Mesendoderm (in vitro differentiated cells): ENCODE data around the gene CLDN15.

ENCODE experiments used
- DNase-seq: peaks from one replicate; pipeline ENCODE4 v3.0.0; 2013
- H2AK5ac ChIP-seq: 2 replicates; pipeline ENCODE4 v1.6.1; 2013; ENCODE audit warnings: low read length, inconsistent platforms
- H2BK120ac ChIP-seq: 2 replicates; pipeline ENCODE4 v1.6.1; 2013; ENCODE audit warnings: low read depth, mild to moderate bottlenecking, low read length, moderate library complexity, mixed read lengths
- H2BK15ac ChIP-seq: replicated peaks from 2 replicates; pipeline ENCODE4 v1.6.1; 2013; ENCODE audit warnings: low read depth, mild to moderate bottlenecking, moderate library complexity
- H2BK5ac ChIP-seq: 2 replicates; pipeline ENCODE4 v1.6.1; 2013; ENCODE audit warnings: low read length, inconsistent platforms
- H3K18ac ChIP-seq: 2 replicates; pipeline ENCODE4 v1.6.1; 2013; ENCODE audit warnings: mild to moderate bottlenecking, low read length, mixed read lengths
- H3K23ac ChIP-seq: one replicate; pipeline ENCODE4 v1.6.1; 2013; ENCODE audit warnings: low read length
- H3K27ac ChIP-seq: 2 replicates; pipeline ENCODE4 v1.5.1; 2013; ENCODE audit warnings: low read depth, mild to moderate bottlenecking, inconsistent platforms, low read length, moderate library complexity
- H3K27me3 ChIP-seq: 2 replicates; pipeline ENCODE4 v1.6.1; 2013; ENCODE audit warnings: low read length, control low read depth, mild to moderate bottlenecking, inconsistent platforms; ENCODE audit not compliant: insufficient read depth, poor library complexity
- H3K36me3 ChIP-seq: 2 replicates; pipeline ENCODE4 v1.6.1; 2013; ENCODE audit warnings: low read length, inconsistent platforms; ENCODE audit not compliant: control insufficient read depth, insufficient read depth
- H3K4ac ChIP-seq: one replicate; pipeline ENCODE4 v1.6.1; 2013; ENCODE audit warnings: low read depth, mild to moderate bottlenecking, low read length, moderate library complexity
- H3K4me1 ChIP-seq: 2 replicates; pipeline ENCODE4 v1.6.1; 2013; ENCODE audit warnings: low read depth, low read length, inconsistent platforms; ENCODE audit not compliant: control insufficient read depth
- H3K4me2 ChIP-seq: 2 replicates; pipeline ENCODE4 v1.6.1; 2013; ENCODE audit warnings: low read length
- H3K4me3 ChIP-seq: 2 replicates; pipeline ENCODE4 v1.5.1; 2013; ENCODE audit warnings: mild to moderate bottlenecking, low read length
- H3K56ac ChIP-seq: one replicate; pipeline ENCODE4 v1.6.1; 2013; ENCODE audit warnings: low read length
- H3K79me1 ChIP-seq: 2 replicates; pipeline ENCODE4 v1.6.1; 2013; ENCODE audit warnings: low read length, inconsistent platforms
- H3K79me2 ChIP-seq: 2 replicates; pipeline ENCODE4 v1.6.1; 2013; ENCODE audit warnings: mild to moderate bottlenecking, low read length; ENCODE audit not compliant: control insufficient read depth, insufficient read depth
- H3K9ac ChIP-seq: 2 replicates; pipeline ENCODE4 v1.6.1; 2013; ENCODE audit warnings: low read length, inconsistent platforms
- H4K5ac ChIP-seq: one replicate; pipeline ENCODE4 v1.6.1; 2013; ENCODE audit warnings: low read length
- H4K8ac ChIP-seq: one replicate; pipeline ENCODE4 v1.6.1; 2013; ENCODE audit warnings: low read depth, mild to moderate bottlenecking, control low read depth, low read length, moderate library complexity
- WGBS: extraction: QIAGEN DNeasy Blood & Tissue Kit; methylation state at CpG from one replicate; pipeline ENCODE4 v1.1.7; 2013; ENCODE audit warnings: low lambda C conversion rate, missing lambda C conversion rate; ENCODE audit not compliant: insufficient coverage; ENCODE audit errors: extremely low coverage; 5-methylcytosine and 5-hydroxymethylcytosine counted together

The CLDN15 gene

DNA sequence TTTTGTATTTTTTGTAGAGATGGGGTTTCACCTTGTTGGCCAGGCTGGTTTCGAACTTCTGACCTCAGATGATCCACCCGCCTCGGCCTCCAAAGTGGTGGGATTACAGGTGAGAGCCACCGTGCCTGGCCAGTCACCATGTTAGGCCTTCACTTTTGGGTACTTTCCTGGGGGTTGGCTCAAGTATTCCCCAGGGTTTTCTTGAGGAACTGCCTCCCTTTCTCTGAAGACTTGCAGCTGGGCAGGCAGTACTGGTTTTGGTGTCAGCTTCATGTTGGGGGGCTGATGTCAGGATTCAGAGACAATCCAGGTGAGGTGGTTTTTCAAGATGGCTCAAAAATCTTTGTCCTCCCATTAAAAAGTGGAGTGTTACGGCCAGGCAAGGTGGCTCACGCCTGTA lies 12.0 kb downstream of the CLDN15 start:
- Histone ChIP-seq H3K56ac (no peak overlapping the region), H3K27me3 (no peaks in the 10 kb centered on the region), H4K5ac (no peak overlapping the region), H3K4me1 (no peaks in the 10 kb centered on the region), H2BK120ac (no peak overlapping the region), H4K8ac (no peak overlapping the region), H3K79me2 (no peaks in the 10 kb centered on the region), H2BK5ac (no peak overlapping the region), H3K79me1 (peaks cover 1% of the 10 kb centered on the region), H3K18ac (no peak overlapping the region), H3K36me3 (peaks cover 4% of the 10 kb centered on the region), H3K4ac (no peak overlapping the region), H3K23ac (no peak overlapping the region), H3K4me2 (no peak overlapping the region), H3K27ac (no peak overlapping the region), H2AK5ac (no peak overlapping the region), H2BK15ac (no peak overlapping the region), H3K4me3 (no peak overlapping the region), H3K9ac (no peak overlapping the region)
- no peak for DNase-seq
- no CpG with 5 or more reads among the region's 6 CpGs for WGBS

DNA sequence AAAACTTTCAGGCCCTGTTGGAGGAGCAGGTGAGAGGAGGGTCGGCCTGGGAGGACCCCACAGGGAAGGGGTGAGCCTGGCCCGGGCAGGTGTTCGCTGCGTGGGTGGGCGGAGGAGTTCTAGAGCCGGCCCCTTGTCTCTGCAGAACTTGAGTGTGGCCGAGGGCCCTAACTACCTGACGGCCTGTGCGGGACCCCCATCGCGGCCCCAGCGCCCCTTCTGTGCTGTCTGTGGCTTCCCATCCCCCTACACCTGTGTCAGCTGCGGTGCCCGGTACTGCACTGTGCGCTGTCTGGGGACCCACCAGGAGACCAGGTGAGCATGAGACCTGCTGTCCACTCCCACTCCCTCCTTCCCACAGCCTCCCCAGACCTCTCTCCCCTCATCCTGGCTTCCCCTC lies 14.1 kb downstream of the CLDN15 start:
- Histone ChIP-seq H2BK15ac (no peak overlapping the region), H2BK120ac (no peak overlapping the region), H2BK5ac (no peak overlapping the region), H3K4me2 (no peak overlapping the region), H3K4me3 (no peak overlapping the region), H3K23ac (no peak overlapping the region), H3K79me1 (peaks cover 10% of the 10 kb centered on the region), H3K27me3 (no peaks in the 10 kb centered on the region), H3K4ac (no peak overlapping the region), H3K56ac (no peak overlapping the region), H3K9ac (no peak overlapping the region), H3K18ac (no peak overlapping the region), H4K8ac (no peak overlapping the region), H3K4me1 (no peaks in the 10 kb centered on the region), H3K36me3 (peaks cover 4% of the 10 kb centered on the region), H3K79me2 (peaks cover 4% of the 10 kb centered on the region), H4K5ac (no peak overlapping the region), H3K27ac (no peak overlapping the region), H2AK5ac (no peak overlapping the region)
- no peak for DNase-seq
- WGBS = no CpG with 5 or more reads among the region's 15 CpGs

- no peak for DNase-seq
- no peak overlapping the region for H3K4me3 ChIP-seq
- H4K8ac ChIP-seq = no peak overlapping the region
- H2AK5ac ChIP-seq = no peak overlapping the region
- H3K4me2 ChIP-seq = no peak overlapping the region
- no peak overlapping the region for H2BK120ac ChIP-seq
- no peak overlapping the region for H3K23ac ChIP-seq
- peaks cover 5% of the 10 kb centered on the region for H3K79me2 ChIP-seq
- no peak overlapping the region for H4K5ac ChIP-seq
- H3K27me3 ChIP-seq = no peaks in the 10 kb centered on the region
- no peak overlapping the region for H3K27ac ChIP-seq
- no peak overlapping the region for H2BK5ac ChIP-seq
- no peak overlapping the region for H3K9ac ChIP-seq
- peaks cover 4% of the 10 kb centered on the region for H3K36me3 ChIP-seq
- no peak overlapping the region for H3K4ac ChIP-seq
- H3K79me1 ChIP-seq = peaks cover 11% of the 10 kb centered on the region
- no peaks in the 10 kb centered on the region for H3K4me1 ChIP-seq
- H3K18ac ChIP-seq = no peak overlapping the region
- H3K56ac ChIP-seq = no peak overlapping the region
- no peak overlapping the region for H2BK15ac ChIP-seq
- WGBS = no CpG with 5 or more reads among the region's 27 CpGs
Measured at GRCh38 chr7:101222275-101222830, 15.2 kb downstream of the CLDN15 start.

GRCh38 chr7:101220295-101220694 lies 17.3 kb downstream of the CLDN15 start:
- no CpG with 5 or more reads among the region's 5 CpGs for WGBS

GRCh38 chr7:101218236-101219125 lies 19.1 kb downstream of the CLDN15 start:
- no peaks in the 10 kb centered on the region for H3K36me3 ChIP-seq
- no peak for DNase-seq
- no CpG with 5 or more reads among the region's 26 CpGs for WGBS
- no peak overlapping the region for H3K23ac ChIP-seq
- H3K4me1 ChIP-seq = no peaks in the 10 kb centered on the region
- H2AK5ac ChIP-seq = no peak overlapping the region
- no peak overlapping the region for H3K27ac ChIP-seq
- peak overlapping the region; percentile 78 for H3K9ac ChIP-seq
- peaks cover 5% of the 10 kb centered on the region for H3K79me2 ChIP-seq
- peak overlapping the region; percentile 89 for H3K56ac ChIP-seq
- no peaks in the 10 kb centered on the region for H3K27me3 ChIP-seq
- H4K5ac ChIP-seq = no peak overlapping the region
- no peak overlapping the region for H2BK120ac ChIP-seq
- no peak overlapping the region for H3K4ac ChIP-seq
- H3K4me3 ChIP-seq = peak overlapping the region; percentile 74
- no peak overlapping the region for H3K18ac ChIP-seq
- no peak overlapping the region for H2BK15ac ChIP-seq
- H2BK5ac ChIP-seq = no peak overlapping the region
- peak overlapping the region; percentile 97 for H3K4me2 ChIP-seq
- H3K79me1 ChIP-seq = peaks cover 13% of the 10 kb centered on the region
- no peak overlapping the region for H4K8ac ChIP-seq

More at GRCh38 chr7:101220295-101220694, 17.3 kb downstream of the CLDN15 start:
- H3K27me3 ChIP-seq = no peaks in the 10 kb centered on the region
- H4K8ac ChIP-seq = no peak overlapping the region
- no peak overlapping the region for H2AK5ac ChIP-seq
- no peak overlapping the region for H3K4ac ChIP-seq
- H3K9ac ChIP-seq = no peak overlapping the region
- no peaks in the 10 kb centered on the region for H3K4me1 ChIP-seq
- no peak overlapping the region for H4K5ac ChIP-seq
- H3K56ac ChIP-seq = no peak overlapping the region
- no peak overlapping the region for H3K18ac ChIP-seq
- peaks cover 5% of the 10 kb centered on the region for H3K79me2 ChIP-seq
- H2BK15ac ChIP-seq = no peak overlapping the region
- H3K79me1 ChIP-seq = peaks cover 13% of the 10 kb centered on the region
- H3K4me3 ChIP-seq = no peak overlapping the region
- DNase-seq = no peak
- H3K36me3 ChIP-seq = peaks cover 2% of the 10 kb centered on the region
- no peak overlapping the region for H2BK120ac ChIP-seq
- H2BK5ac ChIP-seq = no peak overlapping the region
- no peak overlapping the region for H3K4me2 ChIP-seq
- no peak overlapping the region for H3K23ac ChIP-seq
- no peak overlapping the region for H3K27ac ChIP-seq
